SU-DHL-6 (cell line): ENCODE results near the gene CAPZA1.

Experiments used
- H2AFZ ChIP-seq: fragments of 200-600 bp; sonication (generic); 2 replicates; pipeline ENCODE4 v1.6.1; 2014; ENCODE audit warnings: low read depth, mild to moderate bottlenecking, moderate library complexity, mixed read lengths, antibody characterized with exemption, low read length; ENCODE audit not compliant: severe bottlenecking
- H3F3A ChIP-seq: fragments of 200-600 bp; shearing (Covaris generic); 2 replicates; pipeline ENCODE4 v1.6.0; 2016; ENCODE audit warnings: antibody characterized with exemption, mild to moderate bottlenecking; ENCODE audit not compliant: insufficient read depth
- H3K27ac ChIP-seq: fragments of 200-600 bp; sonication (generic); 2 replicates; pipeline ENCODE4 v1.5.1; 2016; ENCODE audit warnings: low read depth, mild to moderate bottlenecking, low read length, moderate library complexity, mixed read lengths
- H3K27me3 ChIP-seq: fragments of 200-600 bp; sonication (generic), shearing (Covaris generic); 2 replicates; pipeline ENCODE4 v1.6.0; 2014; ENCODE audit warnings: mild to moderate bottlenecking, low read length
- H3K36me3 ChIP-seq: fragments of 200-600 bp; sonication (generic); 2 replicates; pipeline ENCODE4 v1.6.1; 2014; ENCODE audit warnings: mild to moderate bottlenecking, low read length, mixed read lengths
- H3K4me2 ChIP-seq: fragments of 300-600, 200-600 bp; shearing (Covaris generic), sonication (generic); 2 replicates; pipeline ENCODE4 v1.6.0; 2014; ENCODE audit warnings: low read length, low read depth, mild to moderate bottlenecking; ENCODE audit not compliant: poor library complexity, severe bottlenecking
- H3K4me3 ChIP-seq: fragments of 200-600 bp; sonication (generic); 2 replicates; pipeline ENCODE4 v1.5.1; 2014; ENCODE audit warnings: antibody characterized with exemption, low read length, mild to moderate bottlenecking, mixed read lengths; ENCODE audit not compliant: insufficient read depth, poor library complexity, severe bottlenecking
- H3K79me2 ChIP-seq: fragments of 200-600 bp; sonication (generic); 2 replicates; pipeline ENCODE4 v1.6.1; 2014; ENCODE audit warnings: mild to moderate bottlenecking, low read length, moderate library complexity; ENCODE audit not compliant: insufficient read depth
- H3K9ac ChIP-seq: fragments of 200-600 bp; sonication (generic); 2 replicates; pipeline ENCODE4 v1.7.0; 2014; ENCODE audit warnings: mild to moderate bottlenecking, low read length
- H3K9me2 ChIP-seq: fragments of 200-600 bp; sonication (generic); replicated peaks from 2 replicates; pipeline ENCODE4 v1.6.1; 2014; ENCODE audit warnings: low read length; ENCODE audit not compliant: insufficient read depth
- H3K9me3 ChIP-seq: fragments of 200-600 bp; sonication (generic); 2 replicates; pipeline ENCODE4 v1.6.1; 2014; ENCODE audit warnings: low read length, mixed read lengths; ENCODE audit not compliant: insufficient read depth
- H4K20me1 ChIP-seq: fragments of 200-600 bp; sonication (generic); 2 replicates; pipeline ENCODE4 v1.6.1; 2014; ENCODE audit warnings: low read depth, mild to moderate bottlenecking, antibody characterized with exemption, low read length, moderate library complexity, mixed read lengths
- EZH2phosphoT487 ChIP-seq: fragments of 200-600 bp; sonication (generic), shearing (Covaris generic); conservative IDR thresholded peaks from 2 replicates; pipeline ENCODE4 v1.6.1; 2018; ENCODE audit warnings: mild to moderate bottlenecking, antibody characterized with exemption, low read length, moderate library complexity, mixed read lengths
- TF ChIP-seq, protein P1 (sequence below): fragments of 200-600 bp; sonication (generic); IDR thresholded peaks from one replicate; pipeline ENCODE4 v1.5.1; 2017; ENCODE audit warnings: antibody characterized with exemption, mild to moderate bottlenecking, low read length, moderate library complexity; ENCODE audit not compliant: insufficient read depth, poor library complexity, severe bottlenecking

The CAPZA1 gene

DNA sequence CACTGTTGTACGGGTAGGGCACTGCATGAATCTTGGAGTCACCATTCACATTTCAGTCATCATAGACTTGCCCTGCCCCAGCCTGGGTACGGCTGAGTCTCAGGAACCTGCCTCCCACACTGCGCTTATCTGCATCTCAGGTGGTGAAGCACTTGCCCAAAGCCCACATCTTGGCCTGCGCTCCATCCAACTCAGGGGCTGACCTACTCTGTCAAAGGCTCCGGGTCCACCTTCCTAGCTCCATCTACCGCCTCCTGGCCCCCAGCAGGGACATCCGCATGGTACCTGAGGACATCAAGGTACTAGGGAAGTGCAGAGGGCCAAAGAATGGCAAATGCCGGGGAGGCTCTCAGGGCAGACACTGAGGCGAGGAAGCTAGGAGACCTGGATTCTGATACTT lies 75.6 kb downstream of the CAPZA1 start:
- Histone ChIP-seq H3K4me3 (no peak overlapping the region), H3K9me2 (no peaks in the 10 kb centered on the region), H3K79me2 (no peaks in the 10 kb centered on the region), H3K27ac (no peak overlapping the region), H2AFZ (no peak overlapping the region), H3F3A (no peaks in the 10 kb centered on the region), H4K20me1 (no peaks in the 10 kb centered on the region), H3K9ac (no peak overlapping the region), H3K27me3 (no peaks in the 10 kb centered on the region), H3K4me2 (no peak overlapping the region), H3K9me3 (no peaks in the 10 kb centered on the region), H3K36me3 (no peaks in the 10 kb centered on the region)
- TF ChIP-seq, protein P1, sequence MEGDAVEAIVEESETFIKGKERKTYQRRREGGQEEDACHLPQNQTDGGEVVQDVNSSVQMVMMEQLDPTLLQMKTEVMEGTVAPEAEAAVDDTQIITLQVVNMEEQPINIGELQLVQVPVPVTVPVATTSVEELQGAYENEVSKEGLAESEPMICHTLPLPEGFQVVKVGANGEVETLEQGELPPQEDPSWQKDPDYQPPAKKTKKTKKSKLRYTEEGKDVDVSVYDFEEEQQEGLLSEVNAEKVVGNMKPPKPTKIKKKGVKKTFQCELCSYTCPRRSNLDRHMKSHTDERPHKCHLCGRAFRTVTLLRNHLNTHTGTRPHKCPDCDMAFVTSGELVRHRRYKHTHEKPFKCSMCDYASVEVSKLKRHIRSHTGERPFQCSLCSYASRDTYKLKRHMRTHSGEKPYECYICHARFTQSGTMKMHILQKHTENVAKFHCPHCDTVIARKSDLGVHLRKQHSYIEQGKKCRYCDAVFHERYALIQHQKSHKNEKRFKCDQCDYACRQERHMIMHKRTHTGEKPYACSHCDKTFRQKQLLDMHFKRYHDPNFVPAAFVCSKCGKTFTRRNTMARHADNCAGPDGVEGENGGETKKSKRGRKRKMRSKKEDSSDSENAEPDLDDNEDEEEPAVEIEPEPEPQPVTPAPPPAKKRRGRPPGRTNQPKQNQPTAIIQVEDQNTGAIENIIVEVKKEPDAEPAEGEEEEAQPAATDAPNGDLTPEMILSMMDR = no peak
- TF ChIP-seq EZH2phosphoT487 = no peak

DNA sequence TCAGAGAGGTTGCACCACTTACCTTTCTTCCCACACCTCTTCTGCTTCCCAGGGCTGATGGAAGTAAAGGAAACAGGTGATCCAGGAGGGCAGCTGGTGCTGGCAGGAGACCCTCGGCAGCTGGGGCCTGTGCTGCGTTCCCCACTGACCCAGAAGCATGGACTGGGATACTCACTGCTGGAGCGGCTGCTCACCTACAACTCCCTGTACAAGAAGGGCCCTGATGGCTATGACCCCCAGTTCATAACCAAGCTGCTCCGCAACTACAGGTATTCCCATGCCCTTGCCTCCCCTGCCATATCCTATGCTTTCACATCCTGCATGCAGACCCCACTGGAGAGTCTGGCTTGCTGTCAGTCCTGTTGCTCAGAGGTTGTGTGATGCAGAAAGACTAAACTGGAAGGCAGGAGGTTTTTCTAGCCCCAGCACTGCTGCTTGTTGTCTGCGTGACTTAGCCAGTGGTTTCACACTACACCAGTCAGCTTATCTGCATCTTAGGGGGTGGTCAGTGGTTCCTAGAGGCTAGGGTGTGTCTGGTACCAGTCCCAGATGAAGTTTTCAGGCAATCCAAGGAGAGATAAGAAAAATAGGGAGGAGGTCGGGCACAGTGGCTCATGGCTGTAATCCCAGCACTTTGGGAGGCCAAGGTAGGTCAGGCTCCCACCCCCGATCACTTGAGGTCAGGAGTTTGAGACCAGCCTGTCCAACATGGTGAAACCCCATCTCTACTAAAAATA lies 77.1 kb downstream of the CAPZA1 start:
- no peaks in the 10 kb centered on the region for H3F3A ChIP-seq
- no peaks in the 10 kb centered on the region for H3K36me3 ChIP-seq
- H3K4me3 ChIP-seq = no peak overlapping the region
- H3K9me2 ChIP-seq = no peaks in the 10 kb centered on the region
- TF ChIP-seq, protein P1 = no peak
- no peak for TF ChIP-seq EZH2phosphoT487
- no peak overlapping the region for H3K27ac ChIP-seq
- no peaks in the 10 kb centered on the region for H3K27me3 ChIP-seq
- no peaks in the 10 kb centered on the region for H3K9me3 ChIP-seq
- H3K4me2 ChIP-seq = no peak overlapping the region
- H2AFZ ChIP-seq = no peak overlapping the region
- no peaks in the 10 kb centered on the region for H4K20me1 ChIP-seq
- H3K9ac ChIP-seq = no peak overlapping the region
- H3K79me2 ChIP-seq = no peaks in the 10 kb centered on the region

DNA sequence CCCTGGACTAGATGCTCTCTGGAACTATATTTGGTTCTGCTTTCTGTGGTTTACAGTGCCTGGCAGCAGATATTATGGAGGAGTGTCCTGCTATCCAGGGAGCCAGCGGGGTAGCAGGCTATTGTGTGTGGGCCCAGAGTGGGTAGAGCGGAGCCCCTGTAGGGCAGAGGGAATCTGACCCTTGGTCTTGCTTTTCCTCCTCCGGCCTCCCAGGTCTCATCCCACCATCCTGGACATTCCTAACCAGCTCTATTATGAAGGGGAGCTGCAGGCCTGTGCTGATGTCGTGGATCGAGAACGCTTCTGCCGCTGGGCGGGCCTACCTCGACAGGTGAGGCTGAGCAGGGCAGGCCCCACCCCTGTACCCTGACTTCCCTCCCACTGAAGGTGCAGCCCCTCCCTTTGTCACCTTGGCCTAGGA lies 78.2 kb downstream of the CAPZA1 start:
- H3K36me3 ChIP-seq = no peaks in the 10 kb centered on the region
- TF ChIP-seq EZH2phosphoT487 = no peak

More for the DNA sequence above, 78.2 kb downstream of the CAPZA1 start:
- Histone ChIP-seq H3K27me3 (no peaks in the 10 kb centered on the region), H3K9me2 (no peaks in the 10 kb centered on the region), H3K9me3 (no peaks in the 10 kb centered on the region), H2AFZ (no peak overlapping the region), H3K79me2 (no peaks in the 10 kb centered on the region), H4K20me1 (no peaks in the 10 kb centered on the region), H3K27ac (no peak overlapping the region), H3K9ac (no peak overlapping the region), H3K4me3 (no peak overlapping the region), H3F3A (no peaks in the 10 kb centered on the region), H3K4me2 (no peak overlapping the region)
